GM13976 (cell line): ENCODE data around the gene CHPF.

ENCODE experiments used
- DNase-seq: peaks from one replicate; pipeline ENCODE4 v3.0.0; 2012; ENCODE audit warnings: low spot score
- in situ Hi-C: fragments of 300-500 bp; cut with MboI; formaldehyde crosslinking; loops from one replicate; pipeline ENCODE4 v1.12.0; 2022; ENCODE audit warnings: low sequenced_read_pairs, mixed read lengths, inconsistent platforms; ENCODE audit not compliant: unreplicated experiment
- TF ChIP-seq, protein P1 (sequence below): IDR thresholded peaks from 2 replicates; pipeline ENCODE4 v1.5.1; 2012; ENCODE audit warnings: borderline replicate concordance, mild to moderate bottlenecking; ENCODE audit not compliant: insufficient read depth; ENCODE audit errors: extremely low read depth, missing control alignments, control extremely low read depth

The CHPF gene

DNA sequence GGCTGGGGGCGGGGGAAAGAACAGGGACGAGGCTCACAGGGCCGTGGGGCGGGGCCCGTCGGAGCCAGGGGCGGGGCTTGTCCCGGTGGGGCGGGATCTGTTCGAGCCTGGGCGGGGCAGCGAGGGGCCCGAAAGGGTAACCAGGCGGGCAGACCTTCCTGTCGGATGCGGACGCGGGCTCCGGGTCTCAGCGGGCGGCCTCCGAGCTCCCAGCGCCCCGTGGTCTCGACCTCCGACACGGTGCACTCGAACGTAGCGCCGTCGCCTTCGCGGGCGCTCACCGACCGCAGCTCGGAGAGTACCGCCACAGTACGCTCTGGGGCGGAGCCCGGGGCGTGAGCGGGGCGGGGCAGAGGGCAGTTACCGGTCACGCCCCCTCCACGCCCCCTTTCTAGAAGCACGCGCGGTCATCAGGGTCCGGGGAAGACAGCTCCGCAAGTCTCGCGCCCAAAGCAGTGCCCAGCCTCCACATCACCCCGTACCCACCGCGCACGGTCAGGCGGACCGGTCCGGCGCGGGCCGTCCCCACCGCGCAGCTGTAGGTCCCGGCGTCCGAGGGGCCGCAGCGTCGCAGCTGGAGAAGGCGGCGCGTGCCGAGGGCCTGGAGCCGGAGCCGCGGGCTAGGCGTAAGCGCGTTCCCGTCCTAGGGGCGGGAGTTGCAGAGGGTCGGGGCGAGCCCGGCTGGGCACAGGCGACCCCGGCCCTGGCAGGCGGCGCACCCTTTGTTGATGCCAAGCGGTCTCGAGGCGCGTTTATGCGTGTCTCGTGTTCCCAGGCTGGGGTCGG lies 9.0 kb upstream of the CHPF start:
- TF ChIP-seq, protein P1, sequence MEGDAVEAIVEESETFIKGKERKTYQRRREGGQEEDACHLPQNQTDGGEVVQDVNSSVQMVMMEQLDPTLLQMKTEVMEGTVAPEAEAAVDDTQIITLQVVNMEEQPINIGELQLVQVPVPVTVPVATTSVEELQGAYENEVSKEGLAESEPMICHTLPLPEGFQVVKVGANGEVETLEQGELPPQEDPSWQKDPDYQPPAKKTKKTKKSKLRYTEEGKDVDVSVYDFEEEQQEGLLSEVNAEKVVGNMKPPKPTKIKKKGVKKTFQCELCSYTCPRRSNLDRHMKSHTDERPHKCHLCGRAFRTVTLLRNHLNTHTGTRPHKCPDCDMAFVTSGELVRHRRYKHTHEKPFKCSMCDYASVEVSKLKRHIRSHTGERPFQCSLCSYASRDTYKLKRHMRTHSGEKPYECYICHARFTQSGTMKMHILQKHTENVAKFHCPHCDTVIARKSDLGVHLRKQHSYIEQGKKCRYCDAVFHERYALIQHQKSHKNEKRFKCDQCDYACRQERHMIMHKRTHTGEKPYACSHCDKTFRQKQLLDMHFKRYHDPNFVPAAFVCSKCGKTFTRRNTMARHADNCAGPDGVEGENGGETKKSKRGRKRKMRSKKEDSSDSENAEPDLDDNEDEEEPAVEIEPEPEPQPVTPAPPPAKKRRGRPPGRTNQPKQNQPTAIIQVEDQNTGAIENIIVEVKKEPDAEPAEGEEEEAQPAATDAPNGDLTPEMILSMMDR = no peak
- DNase-seq = peak; percentile 95
- in situ Hi-C loops = no loop called here

DNA sequence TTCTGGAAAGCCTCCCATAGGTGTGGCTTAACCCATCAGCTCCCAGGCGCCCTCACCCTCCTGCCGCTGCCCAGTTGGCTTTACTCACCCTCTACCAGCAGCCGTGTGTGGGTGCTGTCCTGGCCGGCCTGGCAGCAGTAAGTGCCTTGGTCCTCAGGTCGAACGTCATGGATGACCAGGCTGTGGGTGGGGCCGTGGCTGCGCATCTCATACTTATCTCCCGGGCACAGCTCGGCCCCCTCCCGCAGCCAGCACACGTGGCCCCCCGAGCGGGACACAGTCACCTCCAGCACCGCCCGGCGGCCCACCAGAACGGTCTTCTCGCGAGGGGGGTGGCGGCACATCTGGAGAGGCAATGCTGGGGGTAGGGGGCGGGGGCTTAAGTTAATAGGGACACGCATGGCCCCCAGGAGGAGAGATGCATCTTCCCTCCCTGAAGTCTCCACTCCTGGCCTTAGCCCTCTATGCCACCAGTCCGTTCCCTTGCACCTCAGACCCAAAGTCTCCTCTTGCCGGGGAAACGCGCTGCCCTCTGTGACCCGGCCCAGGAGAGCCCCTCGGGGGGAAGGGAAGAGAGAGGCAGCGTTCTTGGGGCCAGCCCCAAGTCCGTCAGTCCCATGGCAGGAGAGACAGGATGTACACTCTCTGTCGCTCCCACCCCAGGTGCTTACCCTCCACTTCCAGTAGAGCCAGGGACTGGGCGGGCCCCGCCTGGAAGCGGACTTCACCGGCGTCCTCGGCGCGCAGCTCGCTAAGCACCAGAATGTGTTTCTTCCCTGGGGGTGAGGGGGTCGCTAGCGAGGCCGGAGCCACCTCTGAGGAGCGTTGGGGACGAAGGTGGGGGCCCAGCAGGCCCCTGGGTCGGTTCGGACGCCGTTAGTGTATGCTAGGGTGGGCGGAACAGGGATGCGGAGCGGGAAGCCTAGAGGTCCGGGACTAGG lies 8.1 kb upstream of the CHPF start:
- in situ Hi-C loops = no loop called here
- DNase-seq = no peak
- TF ChIP-seq, protein P1 = no peak

DNA sequence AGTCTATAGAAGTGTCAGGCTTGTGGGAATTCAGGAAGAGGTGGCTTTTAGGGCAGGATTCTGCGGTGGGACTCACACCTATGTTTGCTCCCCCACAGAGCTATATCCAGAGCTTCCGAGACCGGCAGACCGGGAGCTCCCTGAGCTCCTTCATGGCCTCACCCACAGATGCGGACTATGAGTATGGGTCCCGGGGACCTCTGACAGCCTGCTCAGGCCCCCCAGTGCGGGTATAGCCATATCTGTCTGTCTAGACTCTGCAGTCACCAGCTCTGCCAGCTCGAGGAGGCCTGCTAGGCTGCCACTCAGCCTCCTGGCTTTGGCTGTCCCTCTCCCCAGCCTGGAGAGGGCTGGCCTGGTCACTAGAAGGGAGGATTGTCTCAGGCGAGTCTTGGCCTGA lies 6.0 kb upstream of the CHPF start:
- DNase-seq = no peak
- TF ChIP-seq, protein P1 = no peak
- in situ Hi-C loops = no loop called here

DNA sequence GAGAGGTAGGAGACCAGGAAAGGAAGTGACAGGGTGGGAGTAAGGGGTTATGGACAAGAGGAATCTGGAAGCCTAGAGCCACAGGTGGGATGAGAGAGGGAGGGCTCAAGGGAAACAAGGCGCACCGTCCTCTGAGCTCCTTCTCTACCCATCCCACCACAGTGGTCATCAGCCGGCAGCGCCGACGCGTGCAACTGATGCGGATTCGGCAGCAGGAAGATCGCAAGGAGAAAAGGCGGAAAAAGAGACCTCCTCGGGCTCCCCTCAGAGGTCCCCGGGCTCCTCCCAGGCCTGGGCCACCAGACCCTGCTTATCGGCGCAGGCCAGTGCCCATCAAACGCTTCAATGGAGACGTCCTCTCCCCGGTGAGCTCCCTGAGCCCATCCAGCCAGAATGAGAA lies 5.4 kb upstream of the CHPF start:
- TF ChIP-seq, protein P1 = no peak
- DNase-seq = no peak
- in situ Hi-C loops = no loop called here

DNA sequence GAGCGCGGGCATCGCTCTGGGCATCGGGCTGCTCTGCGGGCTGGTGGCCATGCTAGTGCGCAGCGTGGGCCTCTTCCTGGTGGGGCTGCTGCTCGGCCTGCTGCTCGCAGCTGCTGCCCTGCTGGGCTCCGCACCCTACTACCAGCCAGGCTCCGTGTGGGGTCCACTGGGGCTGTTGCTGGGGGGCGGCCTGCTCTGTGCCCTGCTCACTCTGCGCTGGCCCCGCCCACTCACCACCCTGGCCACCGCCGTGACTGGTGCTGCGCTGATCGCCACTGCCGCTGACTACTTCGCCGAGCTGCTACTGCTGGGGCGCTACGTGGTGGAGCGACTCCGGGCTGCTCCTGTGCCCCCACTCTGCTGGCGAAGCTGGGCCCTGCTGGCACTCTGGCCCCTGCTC lies 4.0 kb upstream of the CHPF start:
- no peak for DNase-seq
- TF ChIP-seq, protein P1 = no peak
- in situ Hi-C loops = no loop called here

DNA sequence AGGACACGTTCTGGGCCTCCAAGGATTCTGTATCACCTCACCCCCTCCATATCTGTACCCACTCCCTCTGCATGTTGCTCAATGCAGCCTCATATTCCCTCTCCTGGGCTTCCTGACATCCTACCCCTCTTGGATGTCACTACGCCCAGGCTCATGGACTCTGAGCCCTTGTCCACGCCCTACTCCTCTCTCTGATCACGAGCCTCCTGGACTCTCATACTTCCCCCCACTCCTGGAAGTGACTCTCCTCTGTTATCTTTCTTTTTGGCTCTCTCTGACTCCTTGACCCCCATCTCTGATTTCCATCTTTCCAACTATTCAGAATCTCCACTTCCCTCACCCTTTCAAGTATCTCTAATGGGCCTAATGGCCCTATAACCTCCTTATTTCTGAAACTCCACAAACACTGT lies 2.3 kb upstream of the CHPF start:
- in situ Hi-C loops = no loop called here
- TF ChIP-seq, protein P1 = no peak
- no peak for DNase-seq
